Hepatocyte (in vitro differentiated cells): ENCODE measurements around the gene SELENOT. TPM values are rescaled to one million over a fixed set of nuclear protein-coding genes. Genes with fewer than 3 reads are reported as not detected.

ENCODE experiments used
- DNase-seq: peaks from one replicate; pipeline ENCODE4 v3.0.0-alpha.2; 2016; ENCODE audit warnings: low spot score
- H2AFZ ChIP-seq: fragments of 200-600 bp; sonication (generic); 2 replicates; pipeline ENCODE4 v1.6.0; 2016; ENCODE audit warnings: antibody characterized with exemption, mild to moderate bottlenecking
- H3K27ac ChIP-seq: fragments of 200-600 bp; sonication (generic); 2 replicates; pipeline ENCODE4 v1.5.1; 2016; ENCODE audit warnings: mild to moderate bottlenecking
- H3K27me3 ChIP-seq: fragments of 200-600 bp; sonication (generic); 2 replicates; pipeline ENCODE4 v1.6.1; 2016
- H3K36me3 ChIP-seq: fragments of 200-600 bp; sonication (generic); replicated peaks from 2 replicates; pipeline ENCODE4 v1.5.1; 2016; ENCODE audit warnings: low read depth; ENCODE audit not compliant: insufficient read depth
- H3K4me1 ChIP-seq: fragments of 200-600 bp; sonication (generic); 2 replicates; pipeline ENCODE4 v1.5.1; 2016; ENCODE audit warnings: mild to moderate bottlenecking, moderate library complexity; ENCODE audit not compliant: insufficient read depth
- H3K4me2 ChIP-seq: fragments of 200-600 bp; sonication (generic); 2 replicates; pipeline ENCODE4 v1.6.0; 2016
- H3K4me3 ChIP-seq: fragments of 200-600 bp; sonication (generic); 2 replicates; pipeline ENCODE4 v1.5.1; 2016; ENCODE audit warnings: mild to moderate bottlenecking
- H3K79me2 ChIP-seq: fragments of 200-600 bp; sonication (generic); 2 replicates; pipeline ENCODE4 v1.6.0; 2017; ENCODE audit warnings: mild to moderate bottlenecking
- H3K9me2 ChIP-seq: fragments of 200-600 bp; sonication (generic); replicated peaks from 2 replicates; pipeline ENCODE4 v1.6.0; 2017; ENCODE audit warnings: mild to moderate bottlenecking; ENCODE audit not compliant: insufficient read depth
- H3K9me3 ChIP-seq: fragments of 200-600 bp; sonication (generic); 2 replicates; pipeline ENCODE4 v1.5.1; 2016; ENCODE audit warnings: low read depth, mild to moderate bottlenecking
- H4K20me1 ChIP-seq: fragments of 200-600 bp; sonication (generic); 2 replicates; pipeline ENCODE4 v1.6.0; 2016; ENCODE audit warnings: mild to moderate bottlenecking; ENCODE audit not compliant: insufficient read depth, poor library complexity, severe bottlenecking
- CTCF ChIP-seq: fragments of 200-600 bp; sonication (generic); IDR thresholded peaks from 2 replicates; pipeline ENCODE4 v1.5.1; 2016; ENCODE audit warnings: antibody characterized with exemption, mild to moderate bottlenecking; ENCODE audit not compliant: poor library complexity
- EZH2 ChIP-seq: fragments of 200-600 bp; sonication (generic); IDR thresholded peaks from 2 replicates; pipeline ENCODE4 v1.6.1; 2016; ENCODE audit warnings: antibody characterized with exemption, mild to moderate bottlenecking, borderline replicate concordance
- EZH2phosphoT487 ChIP-seq: fragments of 200-600 bp; sonication (generic); IDR thresholded peaks from one replicate; pipeline ENCODE4 v1.6.1; 2018; ENCODE audit warnings: antibody characterized with exemption, mild to moderate bottlenecking, low read depth, moderate library complexity; ENCODE audit not compliant: unreplicated experiment, severe bottlenecking
- WGBS: methylation state at CpG from one replicate; pipeline ENCODE4 v1.1.6; 2016; ENCODE audit warnings: low lambda C conversion rate; ENCODE audit errors: missing lambda C conversion rate; 5-methylcytosine and 5-hydroxymethylcytosine counted together
- polyA plus RNA-seq: library from polyadenylated mRNA; unstranded; fragments of >200 nt; fragmentation: Nextera tagmentation; extraction: Ambion mirVana; gene quantifications from 2 replicates; pipeline ENCODE4 v1.2.1, GENCODE V29; 2016
- total RNA-seq: library from RNA; depleted of rRNA; stranded (reverse); fragments of >200 nt; gene quantifications from 2 replicates; pipeline ENCODE4 v1.2.3, GENCODE V29; 2014

SELENOT gene
- total and polyA plus RNA-seq, 2 experiments from 2014 or later = 147 to 175 TPM

- H3K36me3 ChIP-seq = no peaks in the 10 kb centered on the region
- no peaks in the 10 kb centered on the region for H4K20me1 ChIP-seq
- H3K79me2 ChIP-seq = peaks cover 55% of the 10 kb centered on the region
- H3K9me2 ChIP-seq = no peaks in the 10 kb centered on the region
- DNase-seq = no peak
- H3K27ac ChIP-seq = no peak overlapping the region
- WGBS = 100% methylated on average over 1 of the region's 1 CpG
- H3K9me3 ChIP-seq = no peaks in the 10 kb centered on the region
- no peak overlapping the region for H2AFZ ChIP-seq
- no peaks in the 10 kb centered on the region for H3K4me1 ChIP-seq
- H3K4me2 ChIP-seq = no peak overlapping the region
- no peak overlapping the region for H3K4me3 ChIP-seq
- no peak for TF ChIP-seq EZH2
- no peak for TF ChIP-seq EZH2phosphoT487
- no peak for TF ChIP-seq CTCF
- no peaks in the 10 kb centered on the region for H3K27me3 ChIP-seq
Measured at GRCh38 chr3:150557725-150558124, 45.4 kb upstream of the SELENOT start.

- H3K9me3 ChIP-seq = no peaks in the 10 kb centered on the region
- H3K9me2 ChIP-seq = no peaks in the 10 kb centered on the region
Measured at GRCh38 chr3:150564243-150564642, 38.9 kb upstream of the SELENOT start.

GRCh38 chr3:150567328-150567727 is 35.8 kb upstream of the SELENOT start:
- peaks cover 2% of the 10 kb centered on the region for H3K79me2 ChIP-seq
- H3K9me3 ChIP-seq = no peaks in the 10 kb centered on the region
- H3K36me3 ChIP-seq = no peaks in the 10 kb centered on the region
- H3K27ac ChIP-seq = no peak overlapping the region
- no peaks in the 10 kb centered on the region for H4K20me1 ChIP-seq
- H3K9me2 ChIP-seq = no peaks in the 10 kb centered on the region
- H2AFZ ChIP-seq = no peak overlapping the region
- no peaks in the 10 kb centered on the region for H3K4me1 ChIP-seq
- TF ChIP-seq CTCF (no peak), EZH2 (no peak), EZH2phosphoT487 (no peak)
- WGBS = 95% methylated on average over 1 of the region's 1 CpG
- no peaks in the 10 kb centered on the region for H3K27me3 ChIP-seq
- H3K4me3 ChIP-seq = no peak overlapping the region
- no peak for DNase-seq
- no peak overlapping the region for H3K4me2 ChIP-seq

More at GRCh38 chr3:150564243-150564642, 38.9 kb upstream of the SELENOT start:
- TF ChIP-seq EZH2 = no peak
- TF ChIP-seq EZH2phosphoT487 = no peak
- TF ChIP-seq CTCF = no peak
- Histone ChIP-seq H3K4me1 (no peaks in the 10 kb centered on the region), H3K4me2 (no peak overlapping the region), H3K79me2 (peaks cover under 1% of the 10 kb centered on the region), H3K27me3 (no peaks in the 10 kb centered on the region), H2AFZ (no peak overlapping the region), H3K36me3 (no peaks in the 10 kb centered on the region), H3K4me3 (no peak overlapping the region), H4K20me1 (no peaks in the 10 kb centered on the region), H3K27ac (no peak overlapping the region)
- no peak for DNase-seq
- 95% methylated on average over 2 of the region's 2 CpGs for WGBS

GRCh38 chr3:150577855-150578254 is 25.3 kb upstream of the SELENOT start:
- peaks cover 9% of the 10 kb centered on the region for H3K79me2 ChIP-seq
- TF ChIP-seq EZH2phosphoT487 = no peak
- no peaks in the 10 kb centered on the region for H3K9me3 ChIP-seq
- no peaks in the 10 kb centered on the region for H3K9me2 ChIP-seq
- no peak overlapping the region for H3K27ac ChIP-seq
- H3K4me3 ChIP-seq = no peak overlapping the region
- no peaks in the 10 kb centered on the region for H3K27me3 ChIP-seq
- no peaks in the 10 kb centered on the region for H4K20me1 ChIP-seq
- no peak for DNase-seq
- H3K36me3 ChIP-seq = no peaks in the 10 kb centered on the region
- H2AFZ ChIP-seq = no peak overlapping the region
- H3K4me2 ChIP-seq = no peak overlapping the region
- H3K4me1 ChIP-seq = no peaks in the 10 kb centered on the region
- 91% methylated on average over 1 of the region's 1 CpG for WGBS
